Right renal pelvis (tissue), 4 donors: ENCODE results near the gene CCDC186. TPM values are rescaled to one million over a fixed set of nuclear protein-coding genes. Genes with fewer than 3 reads are reported as not detected.
"Not testable (repeated sequence)": the region's sequence is repeated elsewhere in the genome, so short reads cannot be mapped to it uniquely, and the experiment has no call there.

Experiments
- DNase-seq, 4 donors: peaks; one replicate each; pipeline ENCODE4 v3.0.0-alpha.2; 2013; ENCODE audit warnings: low read depth in 4 of 4, low spot score in 3 of 4, missing footprints in 1 of 4
- polyA plus RNA-seq, 4 donors: library from polyadenylated mRNA; unstranded; fragments of 120-200 nt; gene quantifications; one replicate each; pipeline ENCODE4 v1.2.1, GENCODE V29; 2013; ENCODE audit not compliant: insufficient read length in 4 of 4

The CCDC186 gene
- polyA plus RNA-seq, 4 donors: 21.3 to 28.1 (median 23.9) TPM

DNA sequence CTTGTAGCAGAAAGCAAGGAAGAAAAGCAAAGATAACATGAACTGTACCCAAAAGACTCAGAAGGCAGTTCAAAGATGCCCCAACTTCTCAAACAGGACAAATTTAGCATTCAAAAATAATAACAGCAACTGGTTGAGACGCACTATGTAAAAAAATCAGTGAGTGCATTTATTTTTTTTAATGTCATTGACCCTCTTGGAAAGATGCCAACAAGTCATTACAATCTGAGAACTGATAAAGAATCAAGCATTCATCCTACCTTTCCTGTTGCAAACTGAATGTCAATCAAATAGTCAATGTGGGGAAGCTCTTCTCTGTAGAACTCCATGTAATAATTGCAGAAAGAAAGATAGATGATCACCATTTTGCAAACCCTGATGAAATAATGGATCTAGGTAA is 1.7 kb upstream of the CCDC186 start:
- DNase-seq: no peak

GRCh38 chr10:114174695-114175188 is 739 bp upstream of the CCDC186 start:
- DNase-seq: no peak

- DNase-seq: no peak
Measured at GRCh38 chr10:114173603-114173920, 441 bp downstream of the CCDC186 start.

GRCh38 chr10:114172776-114173602 is 1.0 kb downstream of the CCDC186 start:
- DNase-seq: no peak

GRCh38 chr10:114172216-114172615 is 1.8 kb downstream of the CCDC186 start:
- DNase-seq: no peak

DNA sequence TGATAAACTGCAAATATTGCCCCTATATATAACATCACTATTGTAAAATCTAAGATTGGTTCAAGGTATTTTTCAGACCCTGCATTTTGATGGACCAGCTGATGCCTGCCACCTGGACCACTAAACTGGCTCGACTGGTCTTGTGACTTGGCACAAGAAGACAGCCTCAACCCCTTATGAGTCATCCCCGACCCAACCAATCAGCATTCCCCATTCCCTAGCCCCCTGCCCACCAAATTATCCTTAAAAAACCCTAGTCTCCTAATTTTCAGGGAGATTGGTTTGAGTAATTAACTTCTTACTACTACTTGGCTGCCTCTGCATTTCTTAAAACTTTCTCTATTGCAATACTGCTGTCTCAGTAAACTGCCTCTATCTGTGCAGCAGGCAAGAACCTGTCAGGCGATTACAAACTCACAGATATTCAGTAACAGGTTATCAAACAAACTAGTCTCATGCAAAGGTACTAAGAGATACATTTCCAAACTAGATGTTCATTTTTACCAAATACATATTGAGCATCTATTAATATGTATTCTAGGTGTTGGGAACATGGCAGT is 5.5 kb downstream of the CCDC186 start:
- DNase-seq: no peak

- DNase-seq: no peak
Measured at GRCh38 chr10:114167985-114168384, 6.0 kb downstream of the CCDC186 start.

DNA sequence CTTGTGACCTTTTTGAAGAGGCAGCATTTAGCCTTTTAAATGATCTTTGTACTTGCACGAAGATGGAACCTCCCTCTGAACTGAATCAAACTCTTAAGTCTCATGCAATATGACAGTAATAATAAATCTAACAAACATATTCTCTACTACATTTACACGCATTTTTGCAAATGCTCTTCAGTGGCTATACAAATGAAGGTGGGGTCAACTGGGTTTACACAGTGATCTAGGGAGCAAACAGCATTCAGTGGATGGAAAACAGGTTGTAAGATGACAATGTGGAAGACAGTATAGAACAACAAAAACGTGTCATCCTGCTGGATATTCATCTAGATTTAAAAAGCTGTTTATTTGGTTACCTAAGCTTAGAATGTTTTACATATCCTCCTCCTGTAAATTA is 7.5 kb downstream of the CCDC186 start:
- no peak for DNase-seq

DNA sequence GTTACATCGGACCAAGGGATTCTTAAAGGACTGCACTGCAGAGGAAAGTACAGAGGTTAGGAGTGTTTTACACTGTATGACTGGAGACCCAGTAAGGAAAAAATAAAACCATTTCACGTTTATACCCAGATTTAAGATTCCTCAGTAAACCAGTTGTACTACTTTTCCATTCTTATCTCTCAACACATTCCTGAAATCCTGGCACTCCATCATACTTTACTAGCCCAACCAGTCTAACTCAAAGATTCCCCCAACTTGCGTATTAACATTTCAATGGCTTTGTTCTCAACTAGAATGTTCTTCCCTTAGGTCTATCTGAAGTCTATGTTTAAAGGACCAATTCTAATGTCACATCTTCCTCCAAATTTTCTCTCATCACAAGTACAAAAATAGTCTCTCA is 8.0 kb downstream of the CCDC186 start:
- DNase-seq: no peak

DNA sequence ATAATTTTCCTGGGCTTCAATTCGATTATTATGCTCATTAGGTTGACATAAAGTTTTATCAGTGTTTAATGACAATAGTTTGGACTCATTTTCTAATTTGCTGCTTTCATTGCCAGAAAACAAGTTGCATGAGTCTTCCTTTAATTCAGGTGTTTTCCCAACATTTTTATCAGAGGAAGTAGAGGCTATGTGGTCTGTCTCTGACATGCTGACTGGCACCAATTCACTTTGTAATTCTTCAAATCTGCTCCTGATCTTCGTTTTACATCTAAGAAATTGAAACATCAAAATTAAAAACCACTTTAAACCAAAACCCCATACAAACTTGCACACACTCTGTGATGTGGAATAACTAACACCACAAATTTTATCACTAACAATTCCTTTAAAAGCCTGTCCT is 10.9 kb downstream of the CCDC186 start:
- DNase-seq: no peak

DNA sequence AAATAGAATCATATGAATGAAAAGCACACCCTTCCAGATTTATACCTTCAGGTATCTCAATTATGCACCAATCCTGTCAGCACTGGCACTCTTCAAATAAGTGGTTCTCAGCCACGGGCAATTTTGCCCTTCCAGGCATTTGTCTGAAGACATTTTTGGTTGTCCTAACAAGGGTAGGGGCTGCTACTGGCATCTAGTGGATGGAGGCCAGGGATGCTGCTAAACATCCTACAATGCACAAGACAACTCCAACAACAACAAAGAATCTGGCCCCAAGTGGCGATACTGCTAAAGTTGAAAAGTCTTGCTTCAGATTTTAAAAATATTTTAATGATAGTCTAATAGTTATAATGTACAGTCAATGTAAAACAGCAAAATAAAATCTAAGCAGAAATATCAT is 16.1 kb downstream of the CCDC186 start:
- no peak for DNase-seq

- DNase-seq: no peak
Measured at GRCh38 chr10:114151892-114152291, 22.1 kb downstream of the CCDC186 start.

DNA sequence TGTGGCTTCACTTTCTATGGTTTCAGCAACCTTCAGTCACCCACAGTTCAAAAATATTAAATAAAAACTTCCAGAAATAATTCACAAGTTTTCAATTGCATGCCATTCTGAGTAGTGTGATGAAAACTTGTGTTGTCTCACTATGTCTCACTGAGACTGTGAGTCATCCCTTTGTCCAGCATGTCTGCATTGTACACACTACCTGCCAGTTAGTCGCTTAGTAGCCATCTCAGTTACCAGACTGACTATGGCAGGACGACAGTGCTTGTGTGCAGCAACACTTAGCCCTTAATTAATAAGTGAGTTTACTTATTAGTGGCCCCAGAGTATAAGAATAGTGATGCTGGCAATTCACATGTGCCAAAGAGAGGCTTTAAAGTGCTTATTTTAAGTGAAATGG is 22.5 kb downstream of the CCDC186 start:
- DNase-seq: no peak

- not testable (repeated sequence) for DNase-seq
Measured at GRCh38 chr10:114149476-114149875, 24.5 kb downstream of the CCDC186 start.

DNA sequence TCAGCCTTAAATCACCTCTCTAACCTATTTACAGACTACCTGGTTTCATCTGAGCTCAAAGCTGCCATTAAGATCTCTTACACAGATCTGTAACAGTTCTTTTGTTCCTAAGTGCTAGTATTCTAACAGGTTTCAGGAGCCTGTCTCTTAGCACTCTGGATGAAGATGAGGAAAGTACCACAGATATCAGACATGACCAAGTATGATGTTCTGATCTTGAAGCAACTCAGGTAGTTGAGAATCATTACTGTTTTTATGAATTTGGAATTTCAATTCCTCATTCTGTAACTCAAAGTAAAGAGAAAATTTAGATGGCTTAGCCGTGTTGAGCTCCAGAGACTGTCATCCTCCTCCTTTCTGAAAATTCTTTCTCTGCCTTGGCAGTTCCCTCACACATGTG is 30.8 kb downstream of the CCDC186 start:
- DNase-seq: no peak

GRCh38 chr10:114142018-114142417 is 32.0 kb downstream of the CCDC186 start:
- DNase-seq: no peak

GRCh38 chr10:114140827-114141226 is 33.2 kb downstream of the CCDC186 start:
- not testable (repeated sequence) for DNase-seq

GRCh38 chr10:114140036-114140435 is 34.0 kb downstream of the CCDC186 start:
- no peak for DNase-seq

- DNase-seq: no peak
Measured at GRCh38 chr10:114138581-114138980, 35.4 kb downstream of the CCDC186 start.

DNA sequence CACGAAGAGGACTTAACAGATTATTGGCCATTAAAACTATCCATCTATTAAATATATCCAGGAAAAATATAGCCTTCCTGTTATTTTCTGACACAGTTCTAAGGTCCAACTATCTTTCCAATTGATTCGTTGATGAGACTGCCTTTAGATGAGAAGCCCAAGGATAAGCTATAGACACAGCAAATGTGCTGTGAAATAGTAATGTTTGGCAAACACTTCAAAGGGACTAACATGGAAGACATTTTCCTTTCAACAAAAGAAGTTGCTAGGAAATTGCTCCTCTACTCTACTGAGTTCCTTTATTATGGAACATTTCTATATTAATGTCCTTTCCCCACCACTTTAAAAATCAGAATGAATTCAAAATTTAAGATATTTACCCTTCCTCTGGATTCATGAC is 38.5 kb downstream of the CCDC186 start:
- no peak for DNase-seq

DNA sequence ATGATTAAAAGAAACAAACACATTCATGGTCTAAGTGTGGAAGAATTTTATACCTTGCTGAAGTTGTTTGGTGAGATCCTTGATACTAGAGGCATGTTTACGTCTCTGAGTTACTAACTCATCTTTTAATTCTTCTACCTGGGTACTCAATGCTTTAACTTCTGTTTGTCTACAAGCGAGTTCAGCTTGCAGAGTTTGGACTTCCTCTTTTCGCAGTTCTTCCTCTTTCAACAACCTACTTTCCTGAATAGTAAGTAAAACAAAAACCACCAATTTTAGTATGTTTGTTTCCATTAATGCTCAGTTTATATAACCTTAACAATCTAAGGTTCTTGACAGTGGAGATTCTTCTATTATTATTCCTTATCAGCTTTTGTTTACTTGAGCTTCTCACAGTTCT is 42.9 kb downstream of the CCDC186 start:
- no peak for DNase-seq

DNA sequence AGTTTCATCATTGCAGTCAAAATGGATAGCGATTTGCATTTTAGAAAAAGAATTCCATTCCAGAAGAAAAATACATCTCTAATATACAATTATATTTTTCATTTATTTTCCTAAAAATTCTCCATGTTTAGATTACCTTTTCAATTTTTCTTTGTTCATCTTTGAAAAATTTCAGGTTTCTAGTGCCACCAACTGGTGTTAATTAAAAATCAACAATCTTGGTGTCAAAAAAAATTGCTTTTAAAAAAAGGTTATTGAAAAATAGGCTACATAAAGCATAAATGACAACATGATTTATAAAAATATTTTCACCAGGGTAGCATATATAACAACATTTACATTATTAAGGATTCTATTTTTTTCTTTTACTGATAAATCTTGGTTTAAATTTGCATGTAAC is 53.0 kb downstream of the CCDC186 start:
- no peak for DNase-seq
